Epithelial cell of esophagus (primary cell): ENCODE data around the gene KCNMB1.

Experiments
- DNase-seq: peaks from one replicate; pipeline ENCODE4 v3.0.0; 2010; ENCODE audit warnings: low read depth
- H3K4me3 ChIP-seq: 2 replicates; pipeline ENCODE4 v1.5.1; 2011; ENCODE audit warnings: mild to moderate bottlenecking, low read length, control low read depth
- TF ChIP-seq, protein P1 (sequence below): IDR thresholded peaks from 2 replicates; pipeline ENCODE4 v1.5.1; 2011; ENCODE audit warnings: low read depth, mild to moderate bottlenecking, low read length, control low read depth, inconsistent platforms; ENCODE audit not compliant: insufficient read depth; ENCODE audit errors: missing control alignments

Gene KCNMB1

DNA sequence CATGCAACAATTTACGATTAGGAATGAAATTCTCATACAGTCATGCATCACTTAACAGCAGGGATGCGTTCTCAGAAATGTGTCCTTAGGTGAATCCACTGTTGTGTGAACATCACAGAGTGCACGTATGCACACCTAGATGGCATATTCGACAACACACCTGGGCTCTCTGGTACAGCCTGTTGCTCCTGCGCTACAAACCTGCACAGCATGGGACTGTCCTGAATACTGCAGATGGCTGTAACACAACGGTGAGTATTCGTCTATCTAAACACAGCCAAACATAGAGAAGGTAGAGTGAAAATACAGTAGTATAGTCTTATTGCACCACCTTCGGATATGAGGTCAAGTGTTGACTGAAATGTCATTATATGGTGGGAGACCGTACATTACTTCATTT is 47.6 kb downstream of the KCNMB1 start:
- DNase-seq: no peak
- no peak overlapping the region for H3K4me3 ChIP-seq
- TF ChIP-seq, protein P1, sequence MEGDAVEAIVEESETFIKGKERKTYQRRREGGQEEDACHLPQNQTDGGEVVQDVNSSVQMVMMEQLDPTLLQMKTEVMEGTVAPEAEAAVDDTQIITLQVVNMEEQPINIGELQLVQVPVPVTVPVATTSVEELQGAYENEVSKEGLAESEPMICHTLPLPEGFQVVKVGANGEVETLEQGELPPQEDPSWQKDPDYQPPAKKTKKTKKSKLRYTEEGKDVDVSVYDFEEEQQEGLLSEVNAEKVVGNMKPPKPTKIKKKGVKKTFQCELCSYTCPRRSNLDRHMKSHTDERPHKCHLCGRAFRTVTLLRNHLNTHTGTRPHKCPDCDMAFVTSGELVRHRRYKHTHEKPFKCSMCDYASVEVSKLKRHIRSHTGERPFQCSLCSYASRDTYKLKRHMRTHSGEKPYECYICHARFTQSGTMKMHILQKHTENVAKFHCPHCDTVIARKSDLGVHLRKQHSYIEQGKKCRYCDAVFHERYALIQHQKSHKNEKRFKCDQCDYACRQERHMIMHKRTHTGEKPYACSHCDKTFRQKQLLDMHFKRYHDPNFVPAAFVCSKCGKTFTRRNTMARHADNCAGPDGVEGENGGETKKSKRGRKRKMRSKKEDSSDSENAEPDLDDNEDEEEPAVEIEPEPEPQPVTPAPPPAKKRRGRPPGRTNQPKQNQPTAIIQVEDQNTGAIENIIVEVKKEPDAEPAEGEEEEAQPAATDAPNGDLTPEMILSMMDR: no peak

DNA sequence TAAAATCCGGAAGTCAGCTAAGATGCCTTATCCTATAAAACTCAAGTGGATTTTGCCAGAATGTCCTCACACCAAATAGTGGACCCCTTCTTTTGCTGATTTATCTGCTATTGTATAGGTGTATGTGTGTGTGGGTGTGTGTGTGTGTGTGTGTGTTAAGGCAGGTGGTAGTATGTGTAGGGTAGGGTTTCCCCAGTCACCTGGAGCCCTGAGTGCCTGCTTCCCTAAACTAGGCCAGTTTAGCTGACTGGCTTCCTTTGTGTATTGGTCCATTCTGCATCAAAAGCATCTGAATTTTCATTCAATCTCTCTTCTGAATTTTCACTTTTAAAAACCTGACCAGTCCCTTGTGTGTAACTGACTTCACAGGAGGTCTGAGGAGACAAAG is 49.4 kb downstream of the KCNMB1 start:
- no peak for DNase-seq
- H3K4me3 ChIP-seq: no peak overlapping the region
- TF ChIP-seq, protein P1: no peak

DNA sequence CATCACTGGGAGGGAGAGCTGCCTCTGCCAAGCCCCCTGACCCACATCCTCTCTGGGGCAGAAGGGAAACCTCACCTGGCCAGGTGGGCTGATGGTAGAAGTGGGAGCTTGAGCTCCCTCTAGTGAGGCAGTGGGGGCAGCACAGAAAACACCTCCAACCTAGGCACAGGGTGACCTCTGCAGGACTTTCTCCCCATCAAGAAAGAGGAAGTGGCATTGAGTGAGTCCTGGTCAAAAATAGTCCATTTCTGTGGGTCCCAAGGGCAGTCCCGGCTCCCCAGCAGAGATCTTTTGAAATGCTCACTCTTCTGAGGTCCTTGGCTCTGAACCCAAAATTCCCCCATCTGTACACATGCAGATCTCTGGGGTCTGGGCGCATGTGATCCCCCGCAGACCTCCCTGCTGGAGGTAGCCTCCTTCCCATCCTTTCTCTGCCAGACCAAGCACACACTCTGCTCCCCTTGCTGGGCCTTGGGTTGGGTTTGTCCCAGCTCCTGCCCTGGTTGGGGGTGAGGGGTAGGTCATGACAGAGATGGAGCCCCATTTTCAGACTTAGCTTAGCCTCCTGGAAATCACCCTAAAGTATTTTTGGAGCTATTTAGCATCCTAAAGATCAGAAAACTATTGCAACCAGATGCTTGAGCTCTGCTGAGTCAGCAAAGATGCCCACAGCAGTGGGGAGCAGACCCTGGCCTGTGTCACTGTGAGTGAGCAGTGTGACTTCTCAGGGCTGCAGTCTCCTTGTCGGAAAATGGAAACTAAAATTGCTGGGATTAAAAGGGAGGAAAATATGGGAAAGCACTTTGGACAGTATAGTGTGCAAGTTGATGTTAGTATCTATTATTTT is 50.0 kb downstream of the KCNMB1 start:
- TF ChIP-seq, protein P1: no peak
- H3K4me3 ChIP-seq: no peak overlapping the region
- DNase-seq: peak; percentile 5

DNA sequence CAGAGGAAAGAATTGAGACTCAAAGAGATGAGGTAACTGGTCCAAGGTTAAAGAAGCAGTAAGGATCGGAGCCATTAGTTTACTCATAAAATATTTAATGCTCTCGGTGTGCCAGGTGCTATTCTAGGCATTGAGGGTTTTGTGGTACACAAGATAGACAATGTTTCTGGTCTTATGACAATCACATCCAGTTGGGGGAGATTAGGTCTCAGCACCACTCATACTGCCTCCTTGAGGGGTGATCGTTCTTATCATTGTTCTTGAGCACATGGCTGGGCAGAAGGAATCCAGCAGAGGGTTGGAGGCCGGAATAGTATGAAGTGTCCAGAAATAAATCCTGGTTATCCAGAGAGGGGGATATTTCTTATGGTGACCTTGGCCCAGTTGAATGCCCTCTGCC is 50.9 kb downstream of the KCNMB1 start:
- DNase-seq: no peak
- TF ChIP-seq, protein P1: no peak
- no peak overlapping the region for H3K4me3 ChIP-seq

DNA sequence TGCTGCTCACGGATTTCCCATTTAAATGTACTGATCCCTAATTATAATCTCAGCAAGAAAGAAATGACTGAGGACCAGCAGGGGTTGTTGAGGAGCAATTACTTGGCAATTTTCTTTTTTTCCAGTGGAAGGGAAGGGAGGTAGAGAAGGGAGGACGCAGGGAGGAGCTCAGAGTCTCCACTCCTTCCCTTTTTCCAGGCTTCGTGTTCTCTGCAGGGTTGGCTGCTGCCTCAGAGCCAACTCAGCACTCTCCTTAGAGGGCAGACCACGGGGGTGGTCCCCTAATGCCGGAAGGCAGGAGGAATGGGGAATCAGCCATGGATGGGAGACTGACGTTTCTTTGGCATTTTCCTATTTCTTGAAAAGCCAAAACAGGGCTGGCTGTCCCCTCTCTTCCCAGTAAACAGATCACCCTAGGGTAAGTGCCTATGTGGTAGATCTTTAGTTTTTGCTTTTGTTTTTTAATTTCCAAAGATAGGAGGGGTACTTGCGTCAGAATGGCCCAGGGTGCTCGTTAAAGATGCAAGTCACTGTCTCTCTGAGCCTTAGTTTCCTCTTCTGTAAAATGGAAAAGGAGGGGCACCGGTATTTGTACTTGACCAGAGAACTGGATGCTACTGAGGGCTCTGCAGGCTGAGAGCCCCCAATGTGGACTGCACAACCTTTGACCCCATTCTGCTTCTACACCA is 52.0 kb downstream of the KCNMB1 start:
- no peak for DNase-seq
- no peak overlapping the region for H3K4me3 ChIP-seq
- TF ChIP-seq, protein P1: no peak

DNA sequence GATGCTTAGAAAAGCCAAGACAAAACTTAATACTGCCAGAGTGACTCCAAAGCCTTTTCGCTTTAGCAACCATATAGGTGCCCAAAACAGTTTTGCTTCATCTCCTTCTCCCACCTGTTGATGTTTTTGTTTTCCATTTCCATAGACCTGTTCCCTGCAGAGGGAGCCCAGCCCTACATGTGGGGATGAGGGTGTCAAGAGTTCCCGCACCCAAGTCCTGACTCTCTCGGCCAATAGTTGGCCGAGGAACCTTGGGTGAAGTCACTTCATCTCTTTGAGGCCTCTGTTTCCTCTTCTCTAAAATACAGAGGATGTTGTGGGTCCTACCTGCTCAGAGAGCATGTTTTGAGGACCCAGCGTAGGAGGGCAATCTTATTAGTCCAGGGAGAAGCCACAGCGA is 53.1 kb downstream of the KCNMB1 start:
- DNase-seq: no peak
- TF ChIP-seq, protein P1: no peak
- H3K4me3 ChIP-seq: no peak overlapping the region
